Measurements from ENCODE around the gene CITED2.

CITED2 gene

GRCh38 chr6:139381216-139381865 is 6.9 kb upstream of the CITED2 start:
- no peak for DNase-seq

- no peak for DNase-seq
These were observed 6.2 kb upstream of the CITED2 start for GRCh38 chr6:139380611-139381010.

- DNase-seq, result no peak
These were observed 5.7 kb upstream of the CITED2 start for GRCh38 chr6:139380168-139380567.

GRCh38 chr6:139378882-139379341 is 4.5 kb upstream of the CITED2 start:
- DNase-seq, result no peak

GRCh38 chr6:139378226-139378625 is 3.8 kb upstream of the CITED2 start:
- no peak for DNase-seq

- no peak for DNase-seq
These were observed 2.3 kb upstream of the CITED2 start for GRCh38 chr6:139376604-139377218.

GRCh38 chr6:139376017-139376330 is 1.5 kb upstream of the CITED2 start:
- no peak for DNase-seq

GRCh38 chr6:139375226-139376016 is 973 bp upstream of the CITED2 start:
- peak; percentile 80 for DNase-seq

GRCh38 chr6:139373928-139374356 is 506 bp downstream of the CITED2 start:
- DNase-seq, result no peak

GRCh38 chr6:139373154-139373927 is 1.1 kb downstream of the CITED2 start:
- DNase-seq, result peak; percentile 63

- DNase-seq, result no peak
These were observed 1.9 kb downstream of the CITED2 start for GRCh38 chr6:139372326-139373153.

- no peak for DNase-seq
These were observed 2.8 kb downstream of the CITED2 start for GRCh38 chr6:139371421-139372203.

- DNase-seq, result no peak
These were observed 3.5 kb downstream of the CITED2 start for GRCh38 chr6:139370999-139371345.

GRCh38 chr6:139370283-139370998 is 4.0 kb downstream of the CITED2 start:
- no peak for DNase-seq

GRCh38 chr6:139369568-139370282 is 4.7 kb downstream of the CITED2 start:
- no peak for DNase-seq

- DNase-seq, result no peak
These were observed 5.4 kb downstream of the CITED2 start for GRCh38 chr6:139369068-139369467.

- no peak for DNase-seq
These were observed 5.8 kb downstream of the CITED2 start for GRCh38 chr6:139368661-139369060.

GRCh38 chr6:139367810-139368351 is 6.6 kb downstream of the CITED2 start:
- no peak for DNase-seq

- DNase-seq, result no peak
These were observed 9.5 kb downstream of the CITED2 start for GRCh38 chr6:139364982-139365379.

All from stimulated activated CD4-positive, alpha-beta T cell treated with anti-CD3 and anti-CD28 coated beads, Interleukin-12 subunit alpha, Interleukin-12 subunit beta, amount 100 ng/mL, for 4 hours (primary cell).